Ramos (cell line): Measurements from ENCODE around the gene HSPA1B.
"Not testable (repeated sequence)": the region's sequence is repeated elsewhere in the genome, so short reads cannot be mapped to it uniquely, and the experiment has no call there.

Source experiments
- in situ Hi-C: fragments of 300-500 bp; cut with MboI; formaldehyde crosslinking; loops from one replicate; pipeline ENCODE4 v1.14.3; 2022; ENCODE audit warnings: low sequenced_read_pairs; ENCODE audit not compliant: unreplicated experiment

HSPA1B gene

GRCh38 chr6:31827286-31828079, at the start of gene HSPA1B:
HSPA1B (plus strand) TSS chr6:31827738; CDS start chr6:31827951, 213 bp downstream.
- in situ Hi-C loops, result no loop called here

GRCh38 chr6:31778193-31778592, 49.3 kb upstream of the HSPA1B start:
- in situ Hi-C loops, result no loop called here

GRCh38 chr6:31778999-31779885, 48.3 kb upstream of the HSPA1B start:
- in situ Hi-C loops, result no loop called here

DNA sequence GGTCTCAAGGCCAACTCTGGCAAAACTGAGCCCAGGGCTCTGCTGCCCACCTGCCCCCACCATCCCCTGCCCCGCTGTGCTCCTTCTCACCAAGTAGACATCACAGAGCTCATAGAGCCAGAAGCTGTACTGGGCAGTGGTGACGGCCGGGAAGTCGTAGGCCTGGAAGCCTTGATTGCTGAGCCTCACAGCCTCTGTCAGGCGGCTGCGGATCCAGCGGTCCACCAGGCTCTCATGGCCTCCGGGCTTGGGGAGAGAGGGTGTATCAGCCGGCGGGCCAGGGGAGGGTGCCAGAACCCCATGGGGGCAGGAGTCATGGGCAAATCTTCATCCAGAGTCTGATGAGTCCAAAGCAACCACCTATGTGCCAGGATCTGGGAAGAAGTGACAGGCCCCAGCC, 47.6 kb upstream of the HSPA1B start:
- in situ Hi-C loops, result no loop called here

GRCh38 chr6:31780507-31781243, 46.9 kb upstream of the HSPA1B start:
- in situ Hi-C loops, result no loop called here

DNA sequence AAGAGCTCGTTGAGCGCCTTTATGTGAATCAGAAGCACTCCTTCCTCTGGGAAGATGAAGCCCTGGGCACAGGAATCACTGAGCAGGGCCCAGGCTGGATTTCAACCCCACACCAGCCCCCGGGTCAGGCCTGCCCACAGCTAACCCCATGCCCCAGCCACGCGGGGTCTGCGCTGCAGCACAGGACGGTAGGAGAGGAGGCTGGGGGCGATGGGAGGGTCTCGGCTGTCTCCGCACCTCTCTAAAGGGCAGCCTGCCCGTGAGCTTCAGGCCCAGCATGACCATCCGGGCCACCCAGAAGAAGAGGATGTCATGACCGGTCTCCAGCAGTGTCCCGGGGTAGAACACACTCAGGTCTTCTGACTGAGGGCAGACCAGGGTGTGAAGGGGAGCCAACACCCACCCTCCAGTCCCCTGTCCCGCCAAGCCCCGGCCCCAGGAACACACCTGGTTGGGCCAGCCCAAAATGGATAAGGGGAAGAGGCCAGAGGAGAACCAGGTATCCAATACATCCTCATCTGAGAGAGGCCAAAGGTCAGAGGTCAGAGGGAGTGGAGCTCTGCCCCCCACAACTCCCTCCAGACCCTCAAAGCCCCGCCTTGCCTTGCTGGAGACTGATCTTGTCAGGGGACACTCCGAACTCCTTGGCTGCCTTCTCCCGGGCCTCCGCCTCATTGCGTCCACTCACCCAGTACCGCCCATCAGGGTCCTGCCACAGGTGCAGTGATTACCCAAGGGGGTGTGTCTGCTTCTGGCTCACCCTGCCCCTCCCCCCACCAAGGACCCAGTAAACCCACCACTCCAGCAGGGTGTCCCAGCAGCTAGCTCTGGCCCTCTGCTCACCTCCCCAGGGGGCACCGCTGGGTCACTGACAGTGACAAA, 46.1 kb upstream of the HSPA1B start:
- in situ Hi-C loops, result no loop called here

- in situ Hi-C loops, result no loop called here
Measured at GRCh38 chr6:31782126-31782855, 45.2 kb upstream of the HSPA1B start.

- in situ Hi-C loops, result no loop called here
Measured at GRCh38 chr6:31784098-31784925, 43.2 kb upstream of the HSPA1B start.

- in situ Hi-C loops, result no loop called here
Measured at GRCh38 chr6:31785475-31785874, 42.1 kb upstream of the HSPA1B start.

- in situ Hi-C loops, result no loop called here
Measured at GRCh38 chr6:31791324-31792089, 36.0 kb upstream of the HSPA1B start.

- in situ Hi-C loops, result no loop called here
Measured at GRCh38 chr6:31792090-31792374, 35.5 kb upstream of the HSPA1B start.

GRCh38 chr6:31792761-31793171, 34.8 kb upstream of the HSPA1B start:
- in situ Hi-C loops, result no loop called here

GRCh38 chr6:31793927-31794245, 33.7 kb upstream of the HSPA1B start:
- in situ Hi-C loops, result not testable (repeated sequence)

DNA sequence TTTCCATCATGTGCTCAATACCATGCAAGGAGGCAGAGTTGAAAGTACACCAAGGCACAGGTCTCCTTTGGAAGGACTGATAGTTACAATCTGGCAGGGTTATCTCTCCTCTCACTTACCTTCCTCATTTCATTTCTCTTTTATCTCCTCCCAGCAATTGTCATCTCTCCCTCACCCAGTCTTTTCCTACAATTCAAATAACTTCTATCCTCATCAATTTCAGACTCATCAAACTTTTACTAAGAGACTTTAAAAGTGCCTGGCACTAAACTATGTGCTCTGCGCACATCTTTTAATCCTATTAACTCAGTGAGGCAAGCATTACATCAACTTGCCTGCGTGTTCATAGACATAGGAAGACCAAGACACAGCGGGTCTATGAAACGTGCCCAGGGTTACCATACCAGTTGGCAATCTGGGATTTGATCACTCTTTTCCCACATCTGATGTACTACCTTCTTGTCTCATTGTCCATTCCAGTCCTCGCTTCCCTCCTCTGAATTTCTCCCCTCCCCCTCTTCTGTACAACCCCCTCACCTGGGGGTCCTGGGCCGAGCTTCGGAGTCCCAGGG, 33.2 kb upstream of the HSPA1B start:
- in situ Hi-C loops, result no loop called here

DNA sequence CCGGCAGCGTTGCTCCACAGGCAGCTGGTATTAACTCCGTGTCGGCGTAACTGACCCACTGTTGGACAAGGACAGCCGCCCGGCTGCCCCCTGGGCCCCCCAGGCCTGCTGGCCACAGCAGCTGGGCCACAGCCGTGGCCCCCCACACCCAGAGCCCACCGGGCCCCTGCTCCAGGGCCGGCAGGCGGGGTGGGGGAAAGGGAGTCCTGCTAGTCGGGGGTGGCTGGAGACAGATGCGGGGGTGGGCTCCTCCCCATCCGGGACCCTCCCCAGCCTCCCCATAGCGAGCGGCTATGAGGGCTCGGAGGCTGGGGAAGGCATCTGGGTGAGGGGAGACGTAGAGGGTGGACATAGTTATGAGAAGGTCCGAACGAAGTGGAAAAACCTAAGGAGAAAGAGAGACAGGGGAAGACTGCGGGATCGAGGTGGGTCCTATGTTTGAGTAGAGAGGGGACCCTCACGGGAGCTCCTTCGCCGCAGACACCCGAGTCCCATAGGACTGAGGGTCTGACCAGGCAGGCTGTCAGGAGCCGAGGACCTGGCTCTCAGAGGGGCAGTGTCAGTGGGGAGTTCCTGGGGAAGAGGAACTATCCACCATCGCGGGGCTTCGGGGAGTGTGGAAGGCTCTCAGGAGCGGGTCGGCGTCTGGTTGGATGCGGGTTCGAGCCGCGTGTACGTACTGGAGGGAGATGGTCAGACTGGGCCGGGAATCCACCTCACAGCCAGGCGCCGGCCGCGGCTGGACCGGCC, 32.5 kb upstream of the HSPA1B start:
- in situ Hi-C loops, result no loop called here

DNA sequence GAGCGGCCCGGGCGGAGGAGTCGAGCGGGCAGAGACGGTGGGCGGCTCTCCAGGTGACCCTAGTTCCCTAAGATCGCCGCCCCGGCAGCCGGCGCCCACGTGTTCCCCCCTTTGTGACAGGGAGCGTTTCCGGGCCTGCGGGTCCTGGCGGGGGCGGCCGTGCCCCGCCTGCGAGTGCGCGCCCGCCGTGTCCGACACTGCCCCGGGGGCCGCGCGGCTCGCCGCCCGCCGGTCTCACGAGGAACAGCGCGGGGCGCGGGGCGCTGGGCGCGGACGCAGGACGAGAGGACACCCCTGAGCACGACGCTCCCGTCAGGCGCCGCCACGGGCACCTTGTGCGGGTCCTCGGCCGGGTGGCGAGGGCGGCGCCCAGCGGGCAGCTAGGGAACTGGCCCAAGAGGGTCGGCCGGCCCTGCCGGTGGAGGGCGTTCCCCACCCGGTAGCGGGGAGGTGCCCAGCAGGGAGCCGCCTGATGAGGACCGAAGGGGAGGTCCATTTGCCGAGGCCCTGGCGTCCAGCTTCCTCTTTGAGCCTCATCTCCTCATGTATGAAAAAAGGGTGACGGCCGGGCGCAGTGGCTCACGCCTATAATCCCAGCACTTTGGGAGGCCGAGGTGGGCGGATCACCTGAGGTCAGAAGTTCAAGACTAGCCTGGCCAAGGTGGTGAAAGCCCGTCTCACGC, 31.8 kb upstream of the HSPA1B start, which contains the start of gene VARS1:
Gene VARS1, minus strand, starts transcription at position 137 of the 683 bp plus-strand sequence. CDS start 535 bp downstream, outside the sequence.
- in situ Hi-C loops, result no loop called here
